ENCODE results near the gene PTDSS2.
"Not testable (repeated sequence)": the region's sequence is repeated elsewhere in the genome, so short reads cannot be mapped to it uniquely, and the experiment has no call there.

Gene PTDSS2

DNA sequence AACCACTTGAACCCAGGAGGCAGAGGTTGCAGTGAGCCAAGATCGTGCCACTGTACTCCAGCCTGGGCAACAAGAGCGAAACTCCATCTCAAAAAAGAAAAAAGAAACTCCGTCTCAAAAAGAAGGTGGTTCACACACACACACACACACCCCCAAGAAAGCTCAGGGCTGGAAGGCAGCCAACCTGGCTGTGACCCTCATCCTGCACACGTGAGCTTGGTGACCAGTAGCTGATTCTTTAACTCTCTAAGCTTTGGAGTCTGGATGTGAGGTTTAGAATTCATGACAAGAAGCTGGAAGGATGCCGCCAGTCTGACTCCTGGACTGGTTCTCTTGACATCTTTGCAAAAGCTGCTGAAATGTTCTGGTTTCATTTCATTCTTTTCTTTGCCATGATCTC is 58.9 kb downstream of the PTDSS2 start:
- DNase-seq = no peak

DNA sequence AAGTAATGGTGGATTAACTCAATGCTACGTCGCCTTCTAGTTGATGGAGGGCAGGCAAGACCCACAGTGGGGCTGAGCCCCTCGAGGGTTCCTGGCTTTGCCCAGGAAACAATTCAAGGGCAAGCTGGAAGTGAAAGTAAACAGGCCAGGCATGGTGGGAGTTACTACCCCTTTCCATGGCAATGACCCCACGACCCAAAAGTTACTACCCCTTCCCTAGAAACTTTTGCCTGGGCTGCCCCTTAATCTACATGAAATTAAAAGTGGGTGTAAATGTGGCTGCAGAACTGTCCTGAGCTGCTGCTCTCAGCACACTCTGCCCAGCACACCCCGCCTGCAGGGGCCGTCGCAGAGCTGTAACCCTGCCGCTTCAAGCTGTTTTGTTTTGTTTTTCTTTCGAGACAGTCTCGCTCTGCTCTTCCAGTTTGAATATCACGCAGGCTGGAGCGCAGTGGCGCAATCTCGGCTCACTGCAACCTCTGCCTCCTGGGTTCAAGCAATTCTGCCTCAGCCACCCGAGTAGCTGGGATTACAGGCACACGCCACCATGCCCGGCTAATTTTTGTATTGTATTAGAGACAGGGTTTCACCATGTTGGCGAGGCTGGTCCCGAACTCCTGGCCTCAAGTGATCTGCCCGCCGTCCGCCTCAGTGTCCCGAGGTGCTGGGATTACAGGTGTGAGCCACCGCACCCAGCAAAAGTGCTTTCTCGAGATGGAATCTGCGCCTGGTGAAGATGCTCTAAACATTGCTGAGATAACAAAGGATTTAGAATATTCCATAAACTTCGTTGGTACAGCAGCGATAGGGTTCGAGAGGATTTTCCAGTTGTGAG is 62.9 kb downstream of the PTDSS2 start:
- no peak for DNase-seq

DNA sequence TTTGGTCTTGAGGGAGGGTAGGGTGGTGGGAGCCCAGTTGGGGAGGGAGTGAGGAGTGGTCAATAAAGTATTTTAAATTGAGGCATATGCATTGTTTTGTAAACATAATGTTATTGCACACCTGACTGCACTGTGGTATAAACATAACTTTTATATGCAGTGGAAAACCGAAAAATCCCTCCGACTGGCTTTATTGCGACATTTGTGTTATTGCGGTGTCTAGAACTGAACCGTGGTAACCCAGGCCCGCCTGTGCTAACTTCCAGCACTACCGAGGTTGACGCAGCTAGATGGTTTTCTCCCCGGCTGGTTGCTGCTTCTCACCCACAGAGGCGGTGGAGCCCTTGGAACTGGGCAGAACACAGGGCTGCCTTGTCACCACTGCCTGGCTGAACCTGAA is 64.5 kb downstream of the PTDSS2 start:
- DNase-seq = no peak

DNA sequence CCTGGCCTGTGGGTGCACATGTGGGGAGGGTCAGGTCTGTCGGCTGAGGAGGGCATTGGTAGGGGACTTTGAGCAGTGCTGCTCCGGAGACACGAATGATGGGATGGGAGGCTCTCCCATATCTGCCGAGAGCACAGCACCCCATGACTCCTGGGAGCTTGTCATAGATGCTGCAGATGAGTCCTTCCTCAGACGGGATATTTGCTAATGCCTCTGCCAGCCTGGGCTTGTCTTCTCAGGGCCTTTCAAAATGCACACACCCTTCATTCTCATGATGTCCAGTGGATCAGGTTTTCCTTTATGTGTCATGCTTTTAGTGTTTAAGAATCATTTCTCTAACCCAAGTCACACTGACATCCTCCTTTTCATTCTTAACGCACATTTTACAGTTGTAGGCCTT is 65.1 kb downstream of the PTDSS2 start:
- DNase-seq = no peak

DNA sequence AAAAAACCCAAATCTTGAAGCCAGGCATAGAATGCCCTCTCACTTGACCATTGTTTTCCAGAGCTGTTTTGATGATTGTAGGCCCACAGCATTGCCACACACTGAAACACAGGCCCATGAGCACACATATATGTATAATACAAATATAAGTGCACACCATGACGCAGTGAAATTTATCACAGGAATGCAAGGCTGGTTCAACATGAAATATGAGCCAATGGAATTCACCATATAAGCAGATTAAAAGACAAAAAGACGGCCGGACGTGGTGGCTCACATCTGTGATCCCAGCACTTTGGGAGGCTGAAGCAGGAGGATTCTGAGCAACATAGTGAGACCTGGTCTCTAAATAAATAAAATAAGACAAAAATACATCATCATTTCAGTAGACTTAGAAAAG is 66.3 kb downstream of the PTDSS2 start:
- DNase-seq = no peak

DNA sequence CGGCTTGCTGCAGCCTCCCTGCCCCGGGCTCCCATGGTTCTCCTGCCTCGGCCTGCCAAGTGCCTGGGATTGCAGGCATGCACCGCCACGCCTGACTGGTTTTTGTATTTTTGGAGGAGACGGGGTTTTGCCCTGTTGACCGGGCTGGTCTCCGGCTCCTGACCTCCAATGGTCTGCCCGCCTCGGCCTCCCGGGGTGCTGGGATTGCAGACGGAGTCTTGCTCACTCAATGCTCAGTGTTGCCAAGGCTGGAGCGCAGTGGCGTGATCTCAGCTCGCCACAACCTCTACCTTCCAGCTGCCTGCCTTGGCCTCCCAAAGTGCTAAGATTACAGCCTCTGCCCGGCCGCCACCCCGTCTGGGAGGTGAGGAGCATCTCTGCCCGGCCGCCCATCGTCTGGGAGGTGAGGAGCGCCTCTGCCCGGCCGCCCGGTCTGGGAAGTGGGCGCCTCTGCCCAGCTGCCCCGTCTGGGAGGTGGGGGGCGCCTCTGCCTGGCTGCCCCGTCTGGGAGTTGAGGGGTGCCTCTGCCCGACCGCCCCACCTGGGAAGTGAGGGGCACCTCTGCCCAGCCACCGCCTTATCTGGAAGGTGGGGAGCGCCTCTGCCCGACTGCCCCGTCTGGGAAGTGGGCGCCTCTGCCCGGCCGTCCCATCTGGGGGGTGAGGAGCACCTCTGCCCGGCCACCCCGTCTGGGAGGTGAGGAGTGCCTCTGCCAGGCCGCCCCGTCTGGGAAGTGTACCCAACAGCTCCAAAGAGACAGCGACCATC is 67.0 kb downstream of the PTDSS2 start:
- DNase-seq = not testable (repeated sequence)

DNA sequence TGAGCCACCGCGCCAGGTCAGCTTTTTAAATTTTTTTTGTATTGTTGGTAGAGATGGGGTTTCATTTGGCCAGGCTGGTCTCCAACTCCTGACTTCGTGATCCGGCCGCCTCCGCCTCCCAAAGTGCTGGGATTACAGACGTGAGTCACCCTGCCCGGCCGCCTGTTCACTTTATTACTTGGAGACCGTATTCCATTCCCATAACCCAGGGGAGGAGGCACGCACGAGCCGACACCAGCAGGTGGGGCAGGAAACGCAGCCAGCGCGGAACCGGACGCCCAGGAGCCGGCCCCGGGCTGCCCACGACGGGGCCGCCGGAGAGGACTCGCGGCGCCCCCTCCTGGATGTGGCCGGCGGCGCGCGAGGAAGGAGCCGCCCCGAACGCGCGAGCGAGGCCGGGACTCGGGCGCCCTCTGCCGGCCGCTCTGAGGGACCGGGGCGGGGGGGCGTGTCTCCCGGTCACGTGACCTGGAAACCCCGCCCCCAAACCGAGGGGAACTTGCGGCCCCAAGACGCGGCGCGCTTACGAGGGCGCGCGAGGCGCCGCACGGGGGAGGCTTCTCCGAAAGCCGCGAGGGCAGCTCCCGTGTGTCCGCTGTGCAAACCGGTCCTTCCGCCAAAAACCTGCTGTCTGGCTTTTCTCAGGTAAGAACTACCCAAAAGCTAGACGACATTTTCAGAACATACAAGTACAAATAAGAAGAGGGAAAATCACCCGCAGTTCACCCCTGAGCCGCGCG is 68.6 kb downstream of the PTDSS2 start:
- DNase-seq = peak; percentile 88

DNA sequence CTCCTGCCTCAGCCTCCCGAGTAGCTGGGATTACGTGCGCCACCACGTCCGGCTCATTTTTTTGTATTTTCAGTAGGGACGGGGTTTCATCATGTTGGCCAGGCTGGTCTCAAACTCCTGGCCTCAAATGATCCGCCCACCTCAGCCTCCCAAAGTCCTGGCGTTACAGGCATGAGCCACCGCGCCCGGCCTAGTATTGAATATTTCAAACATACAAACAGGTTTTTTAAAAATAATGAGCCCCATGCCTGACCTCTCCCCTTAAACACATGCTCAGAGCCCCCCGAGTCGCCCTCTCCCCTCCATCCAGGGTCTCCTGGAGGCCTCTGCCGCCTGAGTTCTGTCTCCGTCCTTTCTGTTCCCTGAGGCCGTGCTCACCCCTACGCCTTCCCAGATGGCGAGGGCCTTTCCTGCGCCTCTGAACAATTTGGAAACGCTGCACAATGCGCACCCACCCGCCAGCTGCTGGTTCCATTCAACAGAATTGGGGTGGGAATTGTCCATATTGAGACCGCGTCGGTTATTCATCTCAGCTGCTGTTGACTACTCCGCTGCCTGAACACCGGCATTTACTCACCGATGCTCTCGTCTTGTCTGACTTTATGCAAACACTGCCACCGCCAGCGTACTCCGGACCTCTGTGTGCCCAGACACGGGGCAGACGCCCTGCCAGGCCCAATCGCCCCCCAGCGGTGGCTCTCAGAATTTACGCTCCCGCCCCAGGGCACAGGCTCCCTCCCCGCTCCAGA is 70.5 kb downstream of the PTDSS2 start:
- no peak for DNase-seq

DNA sequence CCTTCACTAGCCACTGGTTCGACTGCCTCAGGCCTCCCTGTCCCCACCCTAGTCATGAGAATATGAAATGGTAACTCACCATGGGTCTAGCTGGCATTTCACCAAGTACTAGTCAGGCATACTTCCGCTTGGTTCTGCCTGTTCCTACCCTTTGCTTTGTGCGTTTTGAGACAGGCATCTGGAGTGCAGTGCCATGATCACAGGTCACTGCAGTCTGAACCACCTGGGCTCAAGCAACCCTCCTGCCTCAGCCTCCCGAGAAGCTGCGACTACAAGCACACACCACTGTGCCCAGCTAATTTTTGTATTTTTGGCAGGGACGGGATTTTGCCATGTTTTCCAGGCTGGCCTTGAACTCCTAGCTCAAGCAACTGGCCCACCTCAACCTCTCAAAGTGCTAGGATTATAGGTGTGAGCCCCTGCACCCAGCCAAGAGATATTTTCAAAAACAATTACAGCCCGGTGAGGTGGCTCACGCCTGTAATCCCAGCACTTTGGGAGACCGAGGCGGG is 71.2 kb downstream of the PTDSS2 start:
- DNase-seq = no peak

DNA sequence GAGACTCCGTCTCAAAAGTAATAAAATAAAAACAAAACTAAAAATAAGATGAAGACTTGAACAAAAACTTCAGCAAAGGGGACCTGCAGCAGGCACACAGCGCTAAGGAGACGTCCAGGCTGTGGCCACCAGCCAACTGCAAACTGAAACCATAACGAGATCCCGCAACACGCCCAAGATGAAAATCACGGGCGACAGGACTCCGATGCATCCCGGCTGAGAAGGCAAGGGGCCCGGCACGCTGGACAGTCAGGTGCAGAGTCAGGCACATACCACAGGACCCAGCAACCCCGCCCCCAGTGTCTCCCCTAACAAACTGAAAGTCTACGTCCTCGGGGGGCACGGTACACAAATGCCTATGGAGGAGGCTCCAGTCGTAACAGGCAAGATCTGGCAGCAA is 76.1 kb downstream of the PTDSS2 start:
- no peak for DNase-seq

DNA sequence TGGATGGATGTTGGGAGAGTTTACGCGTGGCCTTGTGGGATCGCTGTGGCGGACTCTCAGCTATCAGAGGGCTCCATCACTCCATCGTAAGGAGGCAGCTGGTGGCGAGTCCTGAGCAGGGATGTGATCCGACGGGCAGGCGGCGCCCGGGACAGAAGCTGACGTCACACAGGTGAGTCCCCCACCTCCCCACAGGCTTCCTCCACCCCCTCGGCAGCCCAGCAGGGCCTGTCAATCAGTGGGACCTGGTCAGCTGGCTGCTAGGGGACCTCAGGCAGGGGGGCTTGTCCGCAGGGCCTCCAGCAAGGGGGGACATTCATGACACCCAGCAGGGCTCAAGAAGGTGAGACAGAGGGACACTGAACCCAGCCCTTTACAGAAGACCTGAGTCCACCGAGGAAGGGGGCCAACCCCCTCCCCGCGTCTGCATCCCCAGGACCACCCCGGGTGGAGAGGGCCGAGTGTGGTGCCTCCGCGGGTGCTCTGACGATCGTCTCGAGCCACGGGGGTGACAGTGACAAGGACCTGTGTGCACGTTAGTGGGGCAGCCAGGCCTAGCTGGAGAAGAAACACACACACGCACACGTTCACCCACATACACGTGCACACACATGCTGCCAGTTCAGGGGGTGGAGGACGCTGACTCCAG is 78.2 kb downstream of the PTDSS2 start:
- no peak for DNase-seq

DNA sequence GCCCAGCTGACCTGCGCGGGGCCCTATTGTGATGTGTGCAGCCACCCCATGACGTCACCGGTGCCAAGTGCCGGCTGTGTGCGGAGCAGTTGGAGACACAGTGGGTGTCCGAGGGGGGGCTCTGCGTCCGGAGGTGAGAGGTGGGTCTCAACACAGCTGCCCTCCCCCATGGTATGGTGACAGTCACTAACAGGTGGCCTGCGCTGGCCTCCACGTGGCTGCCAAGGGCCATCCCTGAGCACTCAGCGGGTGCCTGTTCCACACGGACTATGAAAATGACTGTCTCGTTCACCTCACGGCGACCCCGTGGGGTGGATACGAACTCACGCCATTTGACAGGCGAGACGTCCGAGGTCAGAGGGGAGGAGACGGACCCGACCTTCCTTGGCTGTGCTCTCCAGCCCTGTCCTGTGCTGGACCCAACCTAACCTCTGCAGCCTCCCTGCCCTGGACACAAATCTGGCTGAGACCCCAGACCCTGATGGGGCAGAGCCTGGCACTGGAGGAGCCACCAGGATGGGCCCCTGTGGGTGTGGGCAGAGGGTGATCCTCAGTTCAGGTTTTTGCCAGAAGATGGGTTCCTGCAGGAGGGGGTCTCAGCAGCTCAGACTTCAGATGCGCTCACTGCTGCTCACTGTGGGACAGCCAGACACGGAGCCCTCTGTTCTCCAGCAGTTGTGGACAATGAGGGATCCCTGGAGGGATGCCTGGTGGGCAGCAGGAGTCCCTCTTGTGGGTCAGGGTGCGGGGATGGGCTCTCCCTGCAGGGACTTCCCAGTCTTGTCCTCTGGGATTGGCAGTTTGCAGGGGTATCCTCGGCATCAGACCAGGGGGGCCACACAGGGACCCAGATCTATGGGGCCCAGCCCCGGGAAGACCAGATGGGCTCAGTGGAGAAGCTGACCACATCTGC is 79.0 kb downstream of the PTDSS2 start:
- DNase-seq = no peak

DNA sequence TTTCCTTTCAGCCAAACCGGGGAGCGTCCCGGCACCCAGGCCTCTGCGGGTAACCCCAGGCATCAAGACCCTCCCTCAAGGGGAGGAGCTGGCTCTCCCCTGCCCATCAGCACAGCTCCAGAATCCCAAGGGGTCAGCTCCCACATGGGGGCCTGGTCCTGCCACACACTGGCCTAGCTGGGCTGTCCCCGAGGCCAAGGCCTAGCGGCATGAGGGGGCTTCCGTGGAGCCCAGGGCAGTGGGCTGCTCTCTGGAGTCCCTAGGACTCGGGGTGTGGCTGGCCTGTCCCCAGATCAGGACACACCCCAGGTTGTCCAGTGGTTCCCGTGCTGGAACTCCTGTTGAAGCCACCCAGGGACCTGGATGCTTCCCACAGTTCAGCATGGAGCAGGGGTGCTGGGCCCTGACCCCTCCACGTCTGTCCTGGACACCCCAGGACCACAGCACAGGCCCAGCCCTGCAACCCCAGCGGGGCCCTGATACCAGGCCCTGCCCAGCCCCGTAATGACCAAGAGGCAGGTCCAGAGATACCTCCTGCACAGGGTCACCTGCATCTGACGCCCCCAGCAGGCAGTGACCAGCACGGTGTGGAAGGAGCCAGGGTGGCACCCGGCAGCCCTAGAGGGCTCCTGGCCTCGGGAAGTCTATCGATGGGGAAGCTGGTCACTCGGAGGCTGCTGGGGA is 79.8 kb downstream of the PTDSS2 start:
- DNase-seq = no peak

DNA sequence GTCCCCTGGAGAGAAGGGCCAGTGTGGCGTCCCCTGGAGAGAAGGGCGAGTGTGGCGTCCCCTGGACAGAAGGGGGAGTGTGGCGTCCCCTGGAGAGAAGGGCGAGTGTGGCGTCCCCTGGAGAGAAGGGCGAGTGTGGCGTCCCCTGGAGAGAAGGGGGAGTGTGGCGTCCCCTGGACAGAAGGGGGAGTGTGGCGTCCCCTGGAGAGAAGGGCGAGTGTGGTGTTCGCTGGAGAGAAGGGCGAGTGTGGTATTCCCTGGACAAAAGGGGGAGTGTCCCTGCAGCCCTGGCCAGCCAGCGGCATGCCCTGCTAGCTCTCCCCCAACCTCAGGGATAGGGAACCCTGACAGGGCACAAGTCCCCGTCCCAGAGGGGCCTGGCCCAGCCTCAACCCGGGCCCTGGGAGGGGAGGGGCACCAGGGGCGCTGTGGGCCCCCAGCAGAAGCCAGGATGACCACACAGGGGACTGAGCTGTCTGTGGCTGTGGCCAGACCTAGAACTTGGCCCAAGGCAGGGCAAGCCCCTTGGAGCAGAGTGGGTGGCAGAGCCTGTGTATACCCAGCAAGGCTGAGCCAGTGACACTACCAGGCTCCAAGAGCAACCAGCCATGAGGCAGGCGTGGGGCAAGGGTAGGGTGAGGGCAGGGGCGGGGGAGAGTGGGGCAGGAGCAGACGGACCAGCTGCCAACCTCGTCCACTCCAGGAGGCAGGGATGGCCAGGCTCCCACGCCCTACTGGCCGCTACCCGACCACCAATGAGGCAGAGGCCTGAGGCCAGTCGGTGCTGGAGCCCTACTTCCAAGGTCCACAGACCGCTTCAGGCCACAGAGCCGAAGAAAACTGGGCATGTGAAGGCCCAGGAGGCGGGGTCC is 81.1 kb downstream of the PTDSS2 start:
- DNase-seq = no peak

DNA sequence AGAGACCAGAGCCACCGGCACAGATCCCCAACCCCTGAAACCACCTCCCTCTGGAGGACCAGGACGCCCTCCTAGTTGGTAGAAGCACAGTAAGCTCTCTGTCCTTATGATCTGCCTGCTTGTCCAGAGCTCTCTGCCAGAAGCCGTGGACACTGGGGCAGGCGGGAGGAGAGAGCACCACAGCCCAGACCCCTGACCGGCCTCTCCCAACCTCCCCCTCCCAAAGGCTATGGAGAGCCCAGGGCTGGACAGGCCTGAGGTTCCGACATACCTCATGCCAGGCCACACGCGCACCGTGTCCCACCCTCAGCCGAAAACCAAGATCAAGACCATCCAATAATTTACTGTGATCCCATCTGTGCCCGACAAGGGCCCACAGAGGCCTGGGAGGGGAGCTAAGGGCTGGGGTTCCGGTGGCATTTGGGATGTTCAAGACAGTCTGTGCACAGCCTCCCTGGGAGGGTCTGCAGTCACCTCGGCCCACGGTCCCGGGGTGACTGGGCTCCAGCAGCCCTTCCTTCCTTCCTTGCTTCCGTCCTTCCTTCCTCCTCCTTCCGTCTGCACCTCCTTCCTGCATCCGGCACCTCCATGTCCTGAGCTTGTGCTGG is 81.9 kb downstream of the PTDSS2 start:
- DNase-seq = no peak

DNA sequence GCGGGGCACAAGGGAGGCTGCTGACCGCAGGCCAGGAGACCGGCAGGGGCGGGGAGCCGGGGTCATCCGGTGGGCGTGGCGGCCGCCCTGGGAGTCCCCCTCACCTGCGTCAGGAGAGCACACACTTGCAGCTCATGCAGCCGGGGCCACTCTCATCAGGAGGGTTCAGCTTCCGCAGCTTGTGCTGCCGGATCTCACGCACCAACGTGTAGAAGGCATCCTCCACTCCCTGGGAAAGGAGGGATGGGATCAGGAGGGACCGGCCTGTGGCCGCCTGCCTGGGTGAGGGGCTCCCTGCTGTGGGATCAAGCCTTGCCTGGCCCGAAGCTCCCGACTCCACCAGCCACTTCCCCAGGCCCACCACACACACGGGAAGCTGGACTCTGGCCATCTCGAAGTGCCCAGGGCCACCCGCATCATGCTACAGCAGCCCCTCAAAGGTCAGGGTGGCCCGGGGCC is 82.5 kb downstream of the PTDSS2 start:
- no peak for DNase-seq

DNA sequence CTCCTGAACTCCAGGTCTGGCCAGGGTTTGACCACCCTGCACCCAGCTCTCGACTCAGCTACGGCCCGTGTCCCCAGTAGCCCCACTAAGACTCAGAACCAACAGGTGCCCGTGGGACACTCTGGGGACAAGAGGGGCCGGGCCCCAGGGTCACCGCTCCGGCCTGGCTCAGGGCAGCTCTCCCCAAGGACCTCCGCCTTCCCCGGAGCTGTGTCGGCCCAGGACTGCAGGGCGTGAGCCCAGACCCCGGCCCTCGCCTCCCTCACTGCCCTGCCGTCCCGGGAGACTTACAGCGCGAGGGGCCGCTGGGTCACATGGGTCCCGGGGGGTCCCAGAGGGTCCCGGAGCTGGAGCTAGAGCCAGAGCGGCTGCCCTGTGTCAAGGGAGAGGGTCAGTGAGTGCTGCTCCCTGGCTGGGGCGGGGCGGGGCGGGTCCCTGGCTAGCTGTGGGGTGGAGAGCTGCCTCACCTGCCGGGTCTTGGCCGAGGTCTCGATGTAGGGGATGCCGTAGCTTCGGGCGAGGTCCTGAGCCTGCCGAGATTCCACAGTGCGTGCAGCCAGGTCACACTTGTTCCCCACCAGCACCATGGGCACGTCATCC is 83.0 kb downstream of the PTDSS2 start:
- DNase-seq = no peak
